Liver (tissue), 9 donors: ENCODE results near the gene DENND2D. TPM values are rescaled to one million over a fixed set of nuclear protein-coding genes. Genes with fewer than 3 reads are reported as not detected.

ENCODE experiments used
- DNase-seq: peaks from one replicate; pipeline ENCODE4 v3.0.0-alpha.2; 2017; ENCODE audit warnings: low spot score
- H3K27ac ChIP-seq, 2 donors: one replicate each; pipeline ENCODE4 v1.7.0; 2013; ENCODE audit warnings: inconsistent platforms in 2 of 2, low read length in 2 of 2, control low read depth in 1 of 2, low read depth in 1 of 2, mild to moderate bottlenecking in 1 of 2
- H3K27me3 ChIP-seq, 4 donors: one replicate each; pipeline versions ENCODE4 v1.6.1 to v1.7.0; 2013; ENCODE audit warnings: low read length in 3 of 4, inconsistent platforms in 1 of 4, mild to moderate bottlenecking in 1 of 4, moderate library complexity in 1 of 4; ENCODE audit not compliant: control insufficient read depth in 4 of 4, insufficient read depth in 4 of 4
- H3K36me3 ChIP-seq, 4 donors: one replicate each; pipeline versions ENCODE4 v1.6.1 to v1.7.0; 2013; ENCODE audit warnings: low read length in 3 of 4, mild to moderate bottlenecking in 3 of 4, low read depth in 1 of 4, moderate library complexity in 1 of 4; ENCODE audit not compliant: control insufficient read depth in 4 of 4, insufficient read depth in 3 of 4
- H3K4me1 ChIP-seq, 4 donors: one replicate each; pipeline versions ENCODE4 v1.6.1 to v1.7.0; 2013; ENCODE audit warnings: low read length in 3 of 4, mild to moderate bottlenecking in 3 of 4, moderate library complexity in 1 of 4; ENCODE audit not compliant: control insufficient read depth in 4 of 4, insufficient read depth in 4 of 4
- H3K4me3 ChIP-seq, 3 donors: one replicate each; pipeline versions ENCODE4 v1.6.1 to v1.7.0; 2013; ENCODE audit warnings: low read length in 3 of 3, control low read depth in 1 of 3, low read depth in 1 of 3, mild to moderate bottlenecking in 1 of 3
- H3K9ac ChIP-seq, 2 donors: one replicate each; pipeline ENCODE4 v1.7.0; 2013; ENCODE audit warnings: low read length in 2 of 2, mild to moderate bottlenecking in 2 of 2, moderate library complexity in 2 of 2, control low read depth in 1 of 2, low read depth in 1 of 2
- H3K9me3 ChIP-seq, 4 donors: one replicate each; pipeline versions ENCODE4 v1.6.1 to v1.7.0; 2013; ENCODE audit warnings: low read length in 3 of 4; ENCODE audit not compliant: control insufficient read depth in 4 of 4
- CTCF ChIP-seq: fragments of 150-350 bp; IDR thresholded peaks from 2 replicates; pipeline ENCODE4 v1.5.1; 2017; ENCODE audit warnings: improper control_type of control experiment, low read depth, low read length; ENCODE audit not compliant: missing input control
- EGR1 ChIP-seq, 2 donors: IDR thresholded peaks; 2 replicates each; pipeline ENCODE4 v1.6.1; 2016 to 2018; ENCODE audit warnings: antibody characterized with exemption in 2 of 2, low read depth in 2 of 2
- FOXA1 ChIP-seq: IDR thresholded peaks from 2 replicates; pipeline ENCODE4 v1.6.1; 2016; ENCODE audit warnings: antibody characterized with exemption
- JUND ChIP-seq, 2 donors: IDR thresholded peaks; 2 replicates each; pipeline ENCODE4 v1.6.1; 2016; ENCODE audit warnings: antibody characterized with exemption in 2 of 2
- MAX ChIP-seq: IDR thresholded peaks from 2 replicates; pipeline ENCODE4 v1.6.1; 2016; ENCODE audit warnings: antibody characterized with exemption
- NR2F2 ChIP-seq: IDR thresholded peaks from 2 replicates; pipeline ENCODE4 v1.6.1; 2016; ENCODE audit warnings: antibody characterized with exemption
- RAD21 ChIP-seq, 2 donors: IDR thresholded peaks; 2 replicates each; pipeline ENCODE4 v1.6.1; 2016; ENCODE audit warnings: antibody characterized with exemption in 2 of 2, mild to moderate bottlenecking in 2 of 2
- REST ChIP-seq: IDR thresholded peaks from 2 replicates; pipeline ENCODE4 v1.6.1; 2016; ENCODE audit warnings: antibody characterized with exemption, mild to moderate bottlenecking
- RXRA ChIP-seq, 2 donors: IDR thresholded peaks; 2 replicates each; pipeline ENCODE4 v1.6.1; 2017 to 2018; ENCODE audit warnings: antibody characterized with exemption in 2 of 2, mild to moderate bottlenecking in 1 of 2
- SP1 ChIP-seq: IDR thresholded peaks from 2 replicates; pipeline ENCODE4 v1.6.1; 2018; ENCODE audit warnings: antibody characterized with exemption, mild to moderate bottlenecking
- TAF1 ChIP-seq: conservative IDR thresholded peaks from 2 replicates; pipeline ENCODE4 v1.6.1; 2016; ENCODE audit warnings: antibody characterized with exemption, mild to moderate bottlenecking
- ZBTB33 ChIP-seq: IDR thresholded peaks from 2 replicates; pipeline ENCODE4 v1.6.1; 2016; ENCODE audit warnings: antibody characterized with exemption
- WGBS: extraction: QIAGEN DNeasy Blood & Tissue Kit; methylation state at CpG from one replicate; pipeline ENCODE4 v1.1.7; 2013; 5-methylcytosine and 5-hydroxymethylcytosine counted together
- polyA plus RNA-seq, 2 donors: library from polyadenylated mRNA; stranded (reverse) in 1 of 2; unstranded in 1 of 2; fragments of 200-250 nt in 1 of 2; fragments of >200 nt in 1 of 2; fragmentation: Nextera tagmentation in 1 of 2; extraction: Ambion mirVana in 1 of 2; gene quantifications; one replicate each; pipeline versions ENCODE4 v1.2.1 to v1.2.3, GENCODE V29; 2013 to 2015
- total RNA-seq, 2 donors: library from RNA; depleted of rRNA; stranded (reverse); fragments of >200 nt; gene quantifications; one replicate each; pipeline ENCODE4 v1.2.3, GENCODE V29; 2014
- donor health status: healthy.
- donor health status: healthy.
- donor health status: healthy.
- donor health status: healthy.
- donor health status: healthy.

Gene DENND2D
- total and polyA plus RNA-seq, 4 donors, result 8.8 to 20.7 (median 12.8) TPM

GRCh38 chr1:111223126-111223685, 22.8 kb upstream of the DENND2D start:
- no peaks in the 10 kb centered on the region for H3K36me3 ChIP-seq
- H3K4me1 ChIP-seq, result peaks cover 0 to 11% (median 2%) of the 10 kb centered on the region in 4 donors
- TF ChIP-seq NR2F2 (no peak), RXRA (IDR thresholded peaks at IDR 0.05) (no peak), FOXA1 (no peak)
- no peak for DNase-seq
- no peak overlapping the region for H3K9ac ChIP-seq
- no peak overlapping the region for H3K4me3 ChIP-seq
- H3K27ac ChIP-seq, result no peak overlapping the region
- 78% methylated on average over 6 of the region's 6 CpGs for WGBS
- H3K27me3 ChIP-seq, result no peaks in the 10 kb centered on the region
- no peaks in the 10 kb centered on the region for H3K9me3 ChIP-seq

- TF ChIP-seq CTCF (peak; percentile 89), SP1 (no peak), ZBTB33 (no peak), REST (no peak), NR2F2 (no peak), MAX (no peak), EGR1 (IDR thresholded peaks at IDR 0.05; ENCODE audit: low read depth in 2 of 2) (no peak), TAF1 (no peak), RAD21 (IDR thresholded peaks at IDR 0.05) (peak; percentile 97 to 99), FOXA1 (no peak), JUND (IDR thresholded peaks at IDR 0.05) (no peak)
- peak; percentile 79 for DNase-seq
- no peak overlapping the region for H3K27ac ChIP-seq
- no peaks in the 10 kb centered on the region for H3K27me3 ChIP-seq
- H3K4me1 ChIP-seq, result peaks cover 0 to 11% (median 2%) of the 10 kb centered on the region in 4 donors
- peak overlapping the region; percentile 3 to 5 for H3K9ac ChIP-seq
- H3K9me3 ChIP-seq, result no peaks in the 10 kb centered on the region
- WGBS, result 27% methylated on average over 10 of the region's 10 CpGs
- H3K36me3 ChIP-seq, result no peaks in the 10 kb centered on the region
- H3K4me3 ChIP-seq, result no peak overlapping the region
Observed at GRCh38 chr1:111222308-111223125, 22.1 kb upstream of the DENND2D start.
